ENCODE measurements around the gene SREBF1.

GRCh38 chr17:17827826-17828621, 8.8 kb downstream of the SREBF1 start:
- TF ChIP-seq, protein P1, sequence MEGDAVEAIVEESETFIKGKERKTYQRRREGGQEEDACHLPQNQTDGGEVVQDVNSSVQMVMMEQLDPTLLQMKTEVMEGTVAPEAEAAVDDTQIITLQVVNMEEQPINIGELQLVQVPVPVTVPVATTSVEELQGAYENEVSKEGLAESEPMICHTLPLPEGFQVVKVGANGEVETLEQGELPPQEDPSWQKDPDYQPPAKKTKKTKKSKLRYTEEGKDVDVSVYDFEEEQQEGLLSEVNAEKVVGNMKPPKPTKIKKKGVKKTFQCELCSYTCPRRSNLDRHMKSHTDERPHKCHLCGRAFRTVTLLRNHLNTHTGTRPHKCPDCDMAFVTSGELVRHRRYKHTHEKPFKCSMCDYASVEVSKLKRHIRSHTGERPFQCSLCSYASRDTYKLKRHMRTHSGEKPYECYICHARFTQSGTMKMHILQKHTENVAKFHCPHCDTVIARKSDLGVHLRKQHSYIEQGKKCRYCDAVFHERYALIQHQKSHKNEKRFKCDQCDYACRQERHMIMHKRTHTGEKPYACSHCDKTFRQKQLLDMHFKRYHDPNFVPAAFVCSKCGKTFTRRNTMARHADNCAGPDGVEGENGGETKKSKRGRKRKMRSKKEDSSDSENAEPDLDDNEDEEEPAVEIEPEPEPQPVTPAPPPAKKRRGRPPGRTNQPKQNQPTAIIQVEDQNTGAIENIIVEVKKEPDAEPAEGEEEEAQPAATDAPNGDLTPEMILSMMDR (IDR thresholded peaks at IDR 0.05) = no peak
- TF ChIP-seq POLR2AphosphoS5 (IDR thresholded peaks at IDR 0.05) (no peak), POLR2A (IDR thresholded peaks at IDR 0.05) (no peak), EP300 (IDR thresholded peaks at IDR 0.05) (no peak)
